ENCODE data around the gene NDUFS2.

DNA sequence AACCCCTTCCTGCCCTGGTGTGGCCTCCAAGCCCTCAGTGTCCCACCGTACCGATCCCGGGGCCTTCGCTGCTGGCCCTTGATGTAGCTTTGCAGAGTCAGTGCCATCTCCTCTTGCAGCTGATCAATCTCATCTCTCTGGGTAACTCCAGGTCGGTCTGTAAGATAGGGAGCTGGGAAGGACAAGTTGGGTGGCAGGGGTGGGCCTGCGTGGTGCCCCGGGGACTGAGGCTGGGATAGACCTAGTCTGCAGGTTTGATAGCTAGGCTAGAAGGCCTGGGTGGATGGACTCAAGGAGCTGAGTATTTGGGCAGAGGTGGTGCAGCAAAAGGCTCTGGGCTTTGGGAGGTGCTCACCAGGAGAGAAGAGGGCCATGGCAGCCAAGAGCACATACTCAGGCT lies 28.6 kb downstream of the NDUFS2 start:
- TF ChIP-seq POLR2A (IDR thresholded peaks at IDR 0.05) (no peak), CTCF (IDR thresholded peaks at IDR 0.05) (no peak)

Data from testis (tissue), 2 donors.